IPS-20b (cell line): ENCODE data around the gene SUMF1.

Experiments used
- H3K27ac ChIP-seq: one replicate; pipeline ENCODE4 v1.5.1; 2013; ENCODE audit warnings: low read length
- H3K27me3 ChIP-seq: 2 replicates; pipeline ENCODE4 v1.6.1; 2013; ENCODE audit warnings: mild to moderate bottlenecking, low read length, inconsistent platforms; ENCODE audit not compliant: insufficient read depth
- H3K36me3 ChIP-seq: 2 replicates; pipeline ENCODE4 v1.6.1; 2013; ENCODE audit warnings: low read depth, mild to moderate bottlenecking, inconsistent platforms, low read length, moderate library complexity; ENCODE audit not compliant: insufficient read depth
- H3K4me1 ChIP-seq: 2 replicates; pipeline ENCODE4 v1.6.1; 2013; ENCODE audit warnings: mild to moderate bottlenecking, control low read depth, inconsistent platforms, low read length, moderate library complexity; ENCODE audit not compliant: insufficient read depth
- H3K4me3 ChIP-seq: 2 replicates; pipeline ENCODE4 v1.5.1; 2013; ENCODE audit warnings: mild to moderate bottlenecking, low read length, inconsistent platforms
- H3K9ac ChIP-seq: 2 replicates; pipeline ENCODE4 v1.6.1; 2013; ENCODE audit warnings: low read depth, mild to moderate bottlenecking, inconsistent platforms, low read length, moderate library complexity
- H3K9me3 ChIP-seq: 2 replicates; pipeline ENCODE4 v1.6.1; 2013; ENCODE audit warnings: mild to moderate bottlenecking, low read depth, low read length, inconsistent platforms; ENCODE audit not compliant: insufficient read depth

Gene SUMF1

DNA sequence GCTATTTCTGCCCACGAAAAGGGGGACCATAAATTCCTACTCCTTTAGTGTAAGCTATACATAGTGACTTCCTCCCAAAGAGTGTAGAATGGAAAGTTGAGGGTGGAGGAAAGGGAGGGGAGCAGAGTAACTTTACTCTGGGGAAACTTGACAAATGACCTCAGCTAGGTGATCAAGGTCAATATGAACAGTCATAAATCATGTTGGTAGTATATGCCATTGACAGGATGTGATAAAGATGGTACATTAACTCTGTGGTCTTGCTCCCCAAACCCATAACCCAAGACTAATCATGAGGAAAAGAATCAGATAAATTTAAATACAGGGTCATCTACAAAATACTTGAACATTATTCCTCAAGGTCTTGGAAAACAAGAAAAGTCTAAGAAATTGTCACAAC is 145.3 kb downstream of the SUMF1 start:
- peaks cover 8% of the 10 kb centered on the region for H3K9me3 ChIP-seq
- H3K36me3 ChIP-seq: peaks cover 11% of the 10 kb centered on the region; the same call in 1 of the 2 replicates
- H3K27me3 ChIP-seq: no peaks in the 10 kb centered on the region
- no peak overlapping the region for H3K4me3 ChIP-seq
- no peak overlapping the region for H3K9ac ChIP-seq
- H3K4me1 ChIP-seq: no peaks in the 10 kb centered on the region
- no peak overlapping the region for H3K27ac ChIP-seq

- no peak overlapping the region for H3K9ac ChIP-seq
- no peak overlapping the region for H3K27ac ChIP-seq
- H3K36me3 ChIP-seq: peaks cover 22% of the 10 kb centered on the region
- H3K4me1 ChIP-seq: no peaks in the 10 kb centered on the region
- H3K27me3 ChIP-seq: no peaks in the 10 kb centered on the region
- no peak overlapping the region for H3K4me3 ChIP-seq
- H3K9me3 ChIP-seq: no peaks in the 10 kb centered on the region
Measured at GRCh38 chr3:4320096-4320911, 146.8 kb downstream of the SUMF1 start.

DNA sequence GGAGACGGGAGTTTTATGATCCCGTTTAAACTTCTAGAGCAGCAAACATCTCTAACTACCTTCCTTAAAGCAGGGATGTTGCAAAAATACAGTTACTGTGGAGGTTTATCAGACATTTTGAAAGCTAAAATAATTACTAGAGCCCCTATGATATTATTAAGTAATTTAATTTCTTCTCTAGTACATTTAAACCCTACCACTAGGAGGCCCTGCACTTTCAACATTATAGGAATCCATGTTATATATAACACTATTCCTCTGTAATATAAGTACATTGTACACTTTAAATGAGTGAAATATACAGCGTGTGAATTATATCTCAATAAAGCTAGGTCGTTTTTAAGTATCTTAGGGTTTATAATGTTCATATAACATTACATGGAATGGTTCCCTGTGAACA is 152.4 kb downstream of the SUMF1 start:
- peaks cover 47% of the 10 kb centered on the region for H3K36me3 ChIP-seq
- no peaks in the 10 kb centered on the region for H3K27me3 ChIP-seq
- H3K4me3 ChIP-seq: no peak overlapping the region
- no peak overlapping the region for H3K27ac ChIP-seq
- H3K9ac ChIP-seq: no peak overlapping the region
- no peaks in the 10 kb centered on the region for H3K9me3 ChIP-seq
- peaks cover 13% of the 10 kb centered on the region for H3K4me1 ChIP-seq

DNA sequence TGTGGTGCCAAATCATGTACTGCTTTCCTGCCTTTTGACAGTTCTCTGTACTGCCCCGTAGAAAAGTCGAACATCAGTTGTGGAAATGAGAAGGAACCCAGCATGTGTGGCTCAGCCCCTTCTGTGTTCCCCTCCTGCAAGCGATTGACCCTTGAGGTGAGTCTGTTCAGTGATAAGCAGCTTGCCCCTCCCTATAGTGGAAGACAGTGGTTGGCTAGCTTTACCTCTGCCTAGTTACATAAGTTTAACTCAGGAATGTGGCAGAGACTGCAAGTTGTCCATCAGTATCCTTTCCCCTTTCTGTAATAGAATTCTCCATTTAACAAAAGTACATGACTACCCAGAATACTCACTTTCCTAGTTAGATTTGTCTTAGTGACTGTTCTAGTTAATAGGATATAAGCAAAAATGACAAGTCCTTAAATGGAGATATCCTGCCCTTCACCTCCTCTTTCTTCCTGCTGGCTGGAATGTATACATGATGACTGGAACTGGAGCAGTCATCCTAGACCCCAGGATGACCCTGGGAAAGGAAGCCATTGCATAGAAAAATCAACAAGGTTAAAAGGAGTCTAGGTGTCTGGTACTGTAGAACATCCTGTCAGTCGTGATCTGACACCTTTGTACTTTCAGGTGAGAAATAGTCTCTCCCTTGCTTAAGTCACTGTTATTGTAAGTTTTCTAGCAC is 153.3 kb downstream of the SUMF1 start:
- peaks cover 22% of the 10 kb centered on the region for H3K4me1 ChIP-seq
- H3K9me3 ChIP-seq: no peaks in the 10 kb centered on the region
- H3K9ac ChIP-seq: no peak overlapping the region
- H3K27ac ChIP-seq: no peak overlapping the region
- H3K27me3 ChIP-seq: no peaks in the 10 kb centered on the region
- H3K4me3 ChIP-seq: no peak overlapping the region
- H3K36me3 ChIP-seq: peaks cover 48% of the 10 kb centered on the region

DNA sequence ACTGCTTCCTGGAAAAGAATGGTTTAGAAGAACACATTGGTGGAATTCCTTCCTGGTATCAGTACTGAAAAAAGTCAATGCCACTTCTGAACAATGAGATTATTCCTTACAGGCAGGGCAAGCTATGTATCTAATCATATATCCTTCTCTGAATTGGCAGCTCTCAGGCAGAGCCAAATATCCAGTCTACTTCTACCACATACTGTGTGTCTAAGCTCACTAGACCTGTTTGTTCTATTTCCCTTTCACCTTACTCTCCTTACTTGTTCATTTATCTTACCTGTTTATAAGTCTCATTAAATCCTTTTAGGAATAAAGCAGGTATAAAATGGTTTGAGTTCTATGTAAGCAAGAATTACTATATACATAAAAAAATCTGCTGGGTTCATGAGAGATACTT is 155.6 kb downstream of the SUMF1 start:
- Histone ChIP-seq H3K9ac (no peak overlapping the region), H3K4me3 (no peak overlapping the region), H3K36me3 (peaks cover 46% of the 10 kb centered on the region), H3K27me3 (no peaks in the 10 kb centered on the region), H3K27ac (no peak overlapping the region), H3K9me3 (no peaks in the 10 kb centered on the region), H3K4me1 (peaks cover 28% of the 10 kb centered on the region)
